GM11168 (cell line): ENCODE results near the gene LRRC1.

Source experiments
- in situ Hi-C: fragments of 300-500 bp; cut with MboI; formaldehyde crosslinking; loops from one replicate; pipeline ENCODE4 v1.12.0; 2022; ENCODE audit warnings: low sequenced_read_pairs; ENCODE audit not compliant: unreplicated experiment

Gene LRRC1

DNA sequence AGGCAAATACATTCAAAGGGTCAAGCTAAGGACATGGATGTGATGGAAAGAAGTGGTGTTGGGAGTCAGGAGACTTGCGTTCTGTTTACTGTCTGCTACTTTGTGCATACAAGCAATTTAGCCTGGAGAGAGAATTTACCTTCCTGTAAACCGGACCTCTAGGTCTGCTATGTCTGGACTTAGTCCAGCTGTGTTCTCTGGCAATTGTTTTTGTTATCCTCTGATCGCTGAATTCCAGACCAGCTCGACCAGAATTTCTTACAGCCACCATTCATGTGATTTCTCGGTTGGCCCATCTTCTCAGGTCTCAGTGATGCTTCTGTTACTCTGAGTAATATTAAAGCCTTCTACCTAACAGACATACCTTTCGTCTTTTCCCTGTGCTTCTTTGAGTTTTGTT is 75.2 kb downstream of the LRRC1 start:
- in situ Hi-C loops: no loop called here

GRCh38 chr6:53873922-53874321 is 79.1 kb downstream of the LRRC1 start:
- in situ Hi-C loops: no loop called here

DNA sequence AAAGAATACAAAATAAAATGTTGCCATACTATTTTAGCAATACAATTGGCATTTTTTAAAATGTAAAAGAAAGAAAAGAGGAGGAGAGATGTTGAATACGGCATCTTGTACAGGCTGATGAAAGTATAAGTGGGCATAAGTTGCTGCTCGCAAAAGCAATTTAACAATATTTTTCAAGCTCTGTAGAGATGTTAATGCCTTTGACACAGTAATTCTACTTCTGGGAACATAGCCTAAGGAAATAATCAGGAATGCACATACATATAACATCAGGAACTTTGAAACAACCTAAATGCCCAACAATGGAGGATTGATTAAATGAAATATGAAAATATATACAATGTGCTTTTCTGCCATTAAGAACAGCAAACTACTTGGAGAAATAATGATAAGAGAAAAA is 80.2 kb downstream of the LRRC1 start:
- in situ Hi-C loops: no loop called here

- in situ Hi-C loops: no loop called here
Observed at GRCh38 chr6:53877151-53877550, 82.3 kb downstream of the LRRC1 start.

DNA sequence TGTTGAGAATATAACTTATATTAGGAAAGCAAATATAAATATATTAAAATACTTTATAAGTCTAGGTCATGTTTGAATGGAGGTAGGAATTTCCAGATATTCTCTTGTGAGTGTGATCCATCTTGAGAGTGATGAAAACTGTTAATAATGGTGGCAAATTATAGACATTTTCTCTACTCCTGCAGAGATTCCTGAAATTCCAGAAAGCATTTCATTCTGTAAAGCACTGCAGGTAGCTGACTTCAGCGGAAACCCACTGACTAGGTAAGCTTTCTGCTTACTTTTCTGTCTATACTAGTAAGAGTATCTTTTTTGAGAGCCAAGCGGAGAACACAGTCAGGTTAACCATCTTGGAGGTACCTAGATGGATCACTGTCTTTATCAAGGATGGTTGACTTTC is 84.0 kb downstream of the LRRC1 start:
- in situ Hi-C loops: no loop called here

- in situ Hi-C loops: no loop called here
Observed at GRCh38 chr6:53879608-53880007, 84.8 kb downstream of the LRRC1 start.

DNA sequence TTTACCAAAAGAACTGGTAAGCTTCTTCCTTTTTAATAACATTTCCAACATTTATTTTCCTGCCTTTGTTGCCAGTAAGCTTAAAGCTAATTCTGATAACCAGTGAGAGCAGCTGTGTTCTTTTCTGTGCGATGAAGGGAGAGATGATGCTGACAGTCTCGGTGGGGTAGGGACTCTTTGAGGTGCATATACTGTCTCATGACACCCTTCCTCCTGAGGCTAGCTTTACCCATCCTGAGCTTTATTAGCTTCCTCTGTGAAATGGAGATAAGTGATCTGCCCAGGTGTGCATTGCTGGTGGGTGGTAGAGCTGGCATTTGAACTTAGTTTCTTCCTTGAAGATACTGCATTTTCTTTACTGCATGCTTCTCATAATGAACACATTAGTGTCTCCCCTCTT is 92.5 kb downstream of the LRRC1 start:
- in situ Hi-C loops: no loop called here

DNA sequence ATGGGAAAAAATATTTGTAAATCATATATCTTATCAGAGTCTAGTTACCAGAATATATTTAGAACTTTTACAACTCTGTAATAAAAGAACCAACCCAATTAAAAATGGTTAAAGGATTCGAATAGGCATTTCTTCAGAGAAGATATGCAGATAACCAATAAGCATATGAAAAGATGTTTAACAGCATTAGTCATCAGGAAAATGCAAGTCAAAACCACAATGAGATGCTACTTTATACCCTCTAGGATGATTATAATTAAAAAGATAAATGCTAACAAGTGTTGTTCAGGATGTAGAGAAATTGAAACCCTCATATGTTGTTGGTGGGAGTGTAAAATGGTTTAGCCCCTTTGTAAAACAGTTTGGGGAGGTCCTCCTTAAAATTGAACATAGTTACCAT is 94.1 kb downstream of the LRRC1 start:
- in situ Hi-C loops: no loop called here

- in situ Hi-C loops: no loop called here
Observed at GRCh38 chr6:53889365-53889764, 94.6 kb downstream of the LRRC1 start.

DNA sequence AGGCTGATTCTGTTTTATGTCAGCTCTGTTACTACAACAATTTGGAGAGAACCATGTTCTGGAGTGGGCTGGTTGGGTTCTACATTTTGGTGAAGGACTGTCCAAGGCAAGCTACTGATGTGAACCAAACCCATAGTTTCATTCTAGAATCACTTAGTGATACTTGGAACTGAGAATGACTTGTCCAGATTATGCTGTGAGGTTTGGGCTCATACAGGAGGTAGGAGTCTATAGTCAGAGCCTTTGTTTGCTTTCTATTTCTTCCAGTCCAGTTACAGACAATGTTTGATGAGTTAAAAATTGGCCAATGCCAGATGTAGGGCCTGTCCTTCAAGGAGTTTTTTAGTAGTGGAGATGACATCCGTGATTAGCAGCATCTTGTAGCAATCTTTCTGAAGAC is 97.9 kb downstream of the LRRC1 start:
- in situ Hi-C loops: no loop called here

GRCh38 chr6:53894091-53894490 is 99.3 kb downstream of the LRRC1 start:
- in situ Hi-C loops: no loop called here

DNA sequence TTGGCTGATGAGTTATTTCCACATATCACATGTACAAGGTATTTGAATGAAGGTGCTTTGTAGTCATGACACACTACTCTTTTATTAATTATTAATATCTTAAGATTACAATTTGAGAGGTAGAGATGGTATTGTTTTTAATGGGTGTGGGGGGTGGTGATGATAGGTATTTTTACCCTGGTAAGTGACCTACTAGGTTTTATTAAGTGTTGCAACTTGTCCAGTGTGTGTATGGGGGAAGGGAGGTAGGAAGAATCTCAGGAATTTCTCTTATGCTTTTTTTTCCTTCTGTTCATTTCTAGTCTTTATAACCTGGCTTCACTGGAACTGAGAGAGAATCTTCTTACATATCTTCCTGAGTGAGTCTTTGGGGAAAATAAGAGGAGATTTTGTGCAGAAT is 101.4 kb downstream of the LRRC1 start:
- in situ Hi-C loops: no loop called here

DNA sequence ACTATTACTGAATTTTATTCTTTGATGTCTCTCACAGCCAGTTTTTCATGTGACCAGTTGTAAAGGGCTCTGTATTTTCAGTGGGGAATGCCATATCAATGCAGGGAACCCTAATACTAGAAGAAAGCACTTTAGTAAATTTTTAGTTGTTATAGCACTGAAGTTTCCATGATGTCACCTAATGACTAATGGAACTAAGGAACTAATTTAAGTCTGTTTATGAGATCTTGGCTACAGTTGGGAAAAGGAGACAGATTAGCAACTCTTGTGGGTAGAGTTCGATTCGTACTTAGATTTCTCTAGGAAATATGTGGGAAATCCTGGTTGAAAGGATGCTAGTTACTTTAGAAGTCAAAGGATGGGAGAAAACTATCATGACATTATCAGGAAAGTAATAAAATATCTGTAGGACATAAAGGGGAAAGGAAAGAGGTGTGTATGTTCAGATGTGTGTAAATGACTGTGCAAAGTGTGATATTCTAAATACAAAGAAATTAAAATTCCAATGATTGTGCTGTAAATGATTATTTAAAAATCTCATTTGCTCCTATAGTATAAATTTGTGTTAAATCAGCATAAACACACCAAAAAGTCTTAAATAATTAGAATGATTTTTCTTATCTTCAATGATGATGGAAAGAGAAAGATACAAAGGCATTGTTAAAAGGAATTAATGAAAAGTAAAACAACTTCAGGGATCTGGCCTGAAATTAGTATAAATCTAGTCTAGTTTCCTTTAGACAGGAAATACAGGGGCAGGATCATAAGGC is 103.4 kb downstream of the LRRC1 start:
- in situ Hi-C loops: no loop called here

GRCh38 chr6:53899512-53899911 is 104.7 kb downstream of the LRRC1 start:
- in situ Hi-C loops: no loop called here

GRCh38 chr6:53903357-53903756 is 108.6 kb downstream of the LRRC1 start:
- in situ Hi-C loops: no loop called here

DNA sequence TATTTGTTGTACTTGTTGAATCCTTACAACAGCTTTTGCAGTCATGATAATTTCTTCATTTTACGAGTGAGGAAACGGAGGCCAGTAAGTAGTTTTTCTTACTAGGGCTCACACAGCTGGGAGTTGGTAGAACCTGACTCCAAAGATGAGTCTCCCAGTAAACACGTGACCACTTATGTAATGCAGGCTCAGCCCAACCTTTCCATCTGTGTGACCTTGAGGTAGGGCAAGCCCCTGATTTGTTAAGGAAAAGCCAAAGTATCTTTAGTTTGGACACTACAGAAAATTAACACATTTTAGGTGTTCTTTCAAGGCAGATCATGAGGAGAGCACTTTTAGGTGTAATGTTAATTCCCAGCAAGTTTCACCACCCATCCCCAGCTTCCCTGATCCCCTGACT is 111.3 kb downstream of the LRRC1 start:
- in situ Hi-C loops: no loop called here

GRCh38 chr6:53906842-53907241 is 112.0 kb downstream of the LRRC1 start:
- in situ Hi-C loops: no loop called here

DNA sequence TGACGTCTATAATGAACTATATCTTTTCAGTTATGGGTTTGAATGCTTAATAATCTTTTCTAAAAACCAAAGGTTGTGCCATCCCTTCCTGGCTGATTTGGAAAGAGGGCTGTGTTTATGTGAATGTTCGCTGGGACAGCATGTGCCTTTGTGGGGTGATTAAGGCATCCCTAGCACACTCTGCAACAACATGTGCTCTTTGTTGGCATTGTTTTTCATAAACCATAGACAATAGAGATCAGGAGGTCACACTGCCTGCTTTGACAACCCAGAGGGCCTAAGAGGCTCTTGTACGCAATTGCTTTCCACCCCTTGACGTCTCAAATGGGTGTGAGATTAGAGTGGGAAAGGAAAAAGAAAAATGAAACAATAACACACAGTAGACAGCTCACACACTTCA is 116.0 kb downstream of the LRRC1 start:
- in situ Hi-C loops: no loop called here

GRCh38 chr6:53912661-53913060 is 117.9 kb downstream of the LRRC1 start:
- in situ Hi-C loops: no loop called here

- in situ Hi-C loops: no loop called here
Observed at GRCh38 chr6:53913286-53913685, 118.5 kb downstream of the LRRC1 start.

DNA sequence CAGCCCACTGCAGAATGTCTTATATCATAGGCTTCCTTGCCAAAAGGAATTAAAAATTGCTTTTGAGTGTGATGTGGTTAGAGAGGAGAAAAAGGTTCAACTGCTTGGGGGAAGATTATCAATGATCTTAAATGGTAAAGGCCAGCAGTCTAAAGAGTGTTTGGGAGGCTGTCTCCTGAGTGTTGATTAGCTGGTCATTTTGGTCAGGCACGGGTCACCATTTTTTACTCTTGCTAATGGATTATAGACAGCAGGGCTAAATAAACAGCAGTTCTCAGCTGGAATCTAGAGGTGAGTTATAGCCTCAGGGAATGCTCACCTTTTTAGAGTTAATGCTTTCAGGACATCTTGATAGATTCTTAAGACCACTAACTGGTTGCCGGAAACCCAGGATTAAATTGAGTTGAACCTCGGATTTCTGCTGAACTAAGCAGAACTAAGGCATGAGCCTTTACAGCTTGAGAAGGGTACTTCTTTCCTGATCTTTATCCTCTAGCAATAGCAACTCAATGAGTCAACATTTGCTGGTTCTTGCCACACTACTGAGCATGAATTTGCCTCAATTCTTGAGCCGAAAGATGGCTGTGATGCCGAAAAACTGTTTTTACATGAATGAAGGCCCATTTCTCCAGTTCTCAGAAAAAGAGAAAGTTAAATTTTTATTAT is 120.4 kb downstream of the LRRC1 start:
- in situ Hi-C loops: no loop called here
